DND-41 (cell line): ENCODE results near the gene IQSEC1.

ENCODE experiments used
- CTCF ChIP-seq: IDR thresholded peaks from 2 replicates; pipeline ENCODE4 v1.5.1; 2012; ENCODE audit warnings: borderline replicate concordance, low read length, moderate library complexity, mild to moderate bottlenecking; ENCODE audit not compliant: poor library complexity, severe bottlenecking; ENCODE audit errors: extremely low read depth
- EZH2 ChIP-seq: IDR thresholded peaks from 3 replicates; pipeline ENCODE4 v1.6.1; 2012; ENCODE audit warnings: borderline replicate concordance, low read depth, mild to moderate bottlenecking, moderate library complexity, low read length, inconsistent platforms; ENCODE audit not compliant: severe bottlenecking

- TF ChIP-seq CTCF (no peak), EZH2 (no peak)
These were observed 169.3 kb downstream of the IQSEC1 start for GRCh38 chr3:12903881-12904280.
